Measurements from ENCODE around the gene NIT1.

Gene NIT1, protein sequence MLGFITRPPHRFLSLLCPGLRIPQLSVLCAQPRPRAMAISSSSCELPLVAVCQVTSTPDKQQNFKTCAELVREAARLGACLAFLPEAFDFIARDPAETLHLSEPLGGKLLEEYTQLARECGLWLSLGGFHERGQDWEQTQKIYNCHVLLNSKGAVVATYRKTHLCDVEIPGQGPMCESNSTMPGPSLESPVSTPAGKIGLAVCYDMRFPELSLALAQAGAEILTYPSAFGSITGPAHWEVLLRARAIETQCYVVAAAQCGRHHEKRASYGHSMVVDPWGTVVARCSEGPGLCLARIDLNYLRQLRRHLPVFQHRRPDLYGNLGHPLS

DNA sequence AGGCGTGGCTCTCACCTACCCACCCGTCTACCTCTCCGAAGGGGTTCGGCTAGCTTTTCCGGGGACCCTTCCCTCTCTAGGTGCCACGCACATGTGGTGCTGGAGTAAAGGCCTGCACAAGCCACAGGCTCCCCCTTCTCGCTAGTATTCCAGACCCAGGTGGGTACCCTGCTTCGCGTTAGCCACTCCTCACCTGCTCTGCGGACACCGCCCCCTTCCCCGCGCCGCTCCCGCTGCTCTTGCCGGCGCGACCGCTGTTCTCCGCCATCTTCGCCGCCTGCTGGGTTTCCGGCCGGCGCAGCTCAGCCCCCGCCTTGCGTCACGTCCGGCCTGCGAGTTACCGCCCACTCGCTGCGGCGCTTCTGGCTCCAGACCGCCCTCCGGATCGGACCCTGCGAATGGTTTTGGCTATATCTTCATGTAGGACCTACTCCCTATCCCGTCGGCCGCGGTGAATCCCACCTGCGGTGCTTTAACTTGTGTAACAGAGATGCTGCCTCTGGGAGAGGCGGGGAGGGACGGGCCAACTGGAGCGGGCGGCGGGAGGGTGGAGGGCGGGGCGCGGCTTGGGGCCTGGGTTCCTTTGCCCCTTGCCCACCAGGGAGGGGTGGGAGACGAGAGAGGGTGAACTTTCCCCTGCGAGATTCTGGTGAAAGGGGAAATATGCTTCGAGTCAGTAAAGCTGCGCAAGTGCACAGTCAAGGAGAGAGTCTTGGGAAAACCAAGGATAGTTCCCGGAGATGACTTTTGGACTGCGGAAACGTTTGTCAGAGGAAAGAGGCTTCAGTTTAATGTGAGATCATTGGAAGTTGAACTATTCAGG lies at the start of gene NIT1, which contains the start of gene PFDN2:
TSS of gene NIT1 (plus strand) at position 347 of the 823 bp plus-strand sequence. CDS start at position 419, 72 bp downstream.
TSS of gene PFDN2 (minus strand) at position 279 of the 823 bp plus-strand sequence. CDS start at position 268, 11 bp downstream.
- DNase-seq (ENCODE audit: extremely low read depth in 1 of 2, low read depth in 1 of 2), result peak; percentile 33 to 79

DNA sequence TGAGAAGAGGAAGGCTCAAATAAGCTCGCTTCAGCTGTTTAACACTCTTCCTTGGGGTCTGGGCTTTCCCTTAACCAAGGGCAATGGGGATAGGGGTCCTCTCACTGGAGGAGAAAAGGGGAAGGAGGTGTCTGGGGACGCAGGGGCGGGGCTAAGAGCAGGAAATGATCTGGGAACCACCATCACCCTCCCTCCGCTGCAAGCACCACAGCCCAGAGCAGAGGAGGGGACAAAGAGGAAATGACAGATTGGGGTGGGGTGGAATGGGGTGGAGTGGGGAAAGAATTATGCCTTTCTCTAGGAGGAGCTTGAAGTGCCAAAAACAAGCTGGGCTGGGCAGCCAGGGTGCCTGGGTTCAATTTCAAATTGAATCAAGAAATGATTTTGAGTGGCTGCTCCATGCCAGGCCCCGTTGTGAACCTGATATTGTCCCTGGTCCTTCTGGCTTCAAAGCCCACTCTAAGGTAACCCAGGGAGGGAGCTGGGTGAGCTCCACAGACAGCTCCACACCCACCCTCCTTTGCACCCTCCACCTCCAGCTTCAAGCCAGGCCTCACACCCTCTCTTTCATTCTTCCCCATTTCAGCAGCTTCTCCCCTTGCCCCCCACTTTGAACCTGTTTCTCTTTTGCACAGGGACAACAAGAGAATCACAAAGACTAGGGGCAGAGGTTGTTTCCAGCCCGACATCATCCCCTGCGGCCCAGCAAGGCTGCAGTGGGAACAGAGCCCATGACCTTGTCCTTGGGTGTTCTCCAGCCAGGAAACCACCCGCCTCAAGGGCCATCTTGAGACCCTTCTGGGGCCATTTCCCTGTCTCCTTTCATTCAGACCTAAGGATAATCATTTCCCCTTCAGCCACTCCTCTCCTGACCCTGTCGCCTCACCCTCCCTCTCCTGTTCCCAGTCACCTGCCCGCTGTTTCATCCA lies 49.3 kb upstream of the NIT1 start:
- peak; percentile 66 to 70 for DNase-seq (ENCODE audit: extremely low read depth in 1 of 2, low read depth in 1 of 2)

DNA sequence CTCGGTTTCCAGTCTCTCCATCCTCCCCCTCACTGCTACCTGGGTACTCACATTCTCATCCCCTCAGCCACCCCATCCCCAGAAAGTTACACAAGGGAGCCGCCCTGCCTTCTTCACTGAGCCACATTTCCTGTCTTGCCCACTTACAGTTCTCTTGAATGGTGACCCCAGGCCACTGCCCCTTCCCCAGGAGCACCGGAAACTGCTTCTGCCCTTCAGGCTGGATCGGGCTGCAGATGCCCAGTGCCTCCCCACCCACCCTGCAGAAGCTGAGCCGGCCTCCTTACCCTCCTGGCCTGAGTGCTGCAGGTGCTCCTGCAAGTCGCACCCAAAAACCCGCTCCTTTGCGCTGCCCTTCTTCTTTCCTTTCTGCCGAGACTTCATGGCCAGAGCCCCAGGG lies 48.7 kb upstream of the NIT1 start:
- no peak for DNase-seq (ENCODE audit: extremely low read depth in 1 of 2, low read depth in 1 of 2)

DNA sequence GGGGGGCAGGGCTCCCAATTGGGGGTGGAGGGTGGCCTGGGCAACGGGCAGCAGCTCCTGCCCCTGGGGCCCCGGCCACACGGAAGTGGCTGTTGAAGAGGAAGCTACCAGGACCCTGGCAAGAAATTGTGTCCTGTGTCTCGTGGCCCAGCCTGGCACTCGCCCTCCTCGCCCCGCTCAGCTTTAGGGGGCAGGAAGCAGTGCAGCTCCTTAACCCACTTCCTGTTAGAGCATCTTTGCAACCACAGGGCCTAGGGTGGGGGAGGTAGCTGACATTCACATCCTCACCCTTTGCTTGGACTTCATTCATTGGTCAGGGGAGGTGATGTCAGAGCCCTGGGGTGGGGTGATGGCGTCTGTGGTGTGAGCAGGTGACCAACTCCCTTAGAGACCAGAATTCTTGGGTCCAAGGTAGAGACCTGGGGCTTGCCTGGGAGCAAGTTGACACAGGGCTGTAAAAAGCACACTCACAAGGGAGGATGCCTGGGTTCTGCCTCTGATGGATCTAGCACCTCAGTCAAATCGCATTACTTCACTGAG lies 48.1 kb upstream of the NIT1 start, which contains the start of gene ARHGAP30:
TSS of gene ARHGAP30 (minus strand) at position 161 of the 540 bp plus-strand sequence. CDS start 267 bp downstream, outside the sequence.
- peak; percentile 60 to 68 for DNase-seq (ENCODE audit: extremely low read depth in 1 of 2, low read depth in 1 of 2)

DNA sequence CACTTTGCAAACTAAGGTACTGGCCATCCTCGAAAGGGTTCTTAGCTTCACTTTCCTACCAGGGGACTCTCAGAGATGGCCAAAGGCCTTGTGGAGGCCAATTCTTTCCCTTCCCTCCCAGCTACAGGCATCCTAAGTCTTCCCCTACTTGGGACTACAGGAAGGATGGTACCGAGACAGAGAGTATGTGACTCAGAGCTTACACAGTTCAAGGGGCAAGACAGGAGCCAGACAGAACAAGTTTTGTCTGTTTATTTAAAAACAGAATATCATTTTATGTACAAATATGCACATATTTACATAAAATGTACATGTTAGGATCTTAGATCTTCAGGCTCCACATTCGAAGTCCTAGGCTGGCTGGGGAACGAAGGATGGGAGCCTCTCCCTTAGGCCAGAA lies 47.1 kb upstream of the NIT1 start:
- DNase-seq (ENCODE audit: extremely low read depth in 1 of 2, low read depth in 1 of 2), result no peak

DNA sequence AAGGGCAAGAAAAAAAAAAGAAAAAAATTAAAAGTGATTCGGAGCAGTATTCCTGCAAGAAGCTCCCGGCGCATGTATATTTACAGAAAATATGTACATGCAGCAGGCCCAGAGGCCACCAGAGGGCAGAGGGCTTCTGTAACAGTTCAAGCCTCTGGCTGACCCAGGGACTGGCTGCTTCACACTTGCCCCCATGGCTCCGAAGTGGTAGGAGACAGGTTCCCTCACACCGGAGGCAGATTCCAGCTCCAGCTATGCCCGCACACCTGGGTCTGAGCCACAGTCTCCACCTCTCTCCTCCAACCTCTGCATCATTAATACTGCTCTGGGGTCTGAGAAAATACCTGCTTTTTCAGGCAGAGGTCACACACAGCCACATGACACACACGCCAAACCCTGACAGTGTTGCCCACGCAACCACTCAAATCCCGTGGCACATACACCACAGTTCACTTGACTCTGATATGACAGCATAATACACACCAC lies 46.0 kb upstream of the NIT1 start:
- DNase-seq (ENCODE audit: extremely low read depth in 1 of 2, low read depth in 1 of 2), result peak in 1 of 2 donors; percentile 29

DNA sequence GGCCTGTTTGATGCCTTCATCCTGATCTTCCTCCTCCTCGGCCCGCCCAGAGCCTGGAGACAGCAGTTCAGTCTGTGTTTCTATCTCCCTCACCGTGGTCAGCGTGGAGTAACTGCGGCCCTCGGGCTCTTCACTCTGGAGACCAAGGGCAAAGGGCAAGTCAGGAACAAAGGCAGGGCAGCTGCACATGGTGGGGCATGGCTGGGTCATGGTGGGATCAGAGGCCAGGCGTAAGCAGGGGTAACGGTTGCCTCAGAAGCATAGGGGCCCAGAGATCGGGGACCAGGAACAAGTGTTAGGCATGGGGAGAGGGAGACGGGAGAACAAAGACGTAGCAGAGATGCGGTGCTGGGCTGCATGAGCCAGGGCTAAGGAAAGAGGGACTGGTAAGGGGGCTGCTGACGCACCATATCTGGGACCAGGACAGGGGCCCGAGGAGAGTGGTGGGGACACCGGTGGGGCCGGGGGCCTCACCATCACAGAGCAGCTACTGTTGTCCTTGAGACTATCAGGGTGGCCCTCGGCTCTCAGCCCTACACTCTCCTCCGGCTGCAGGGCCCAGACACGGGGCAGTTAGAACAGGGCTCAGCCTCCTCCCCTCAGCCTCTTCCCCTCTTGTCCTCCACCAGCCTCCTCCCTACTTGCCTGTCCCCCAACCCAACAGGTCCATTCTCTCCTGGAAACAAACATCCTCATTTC lies 45.0 kb upstream of the NIT1 start:
- DNase-seq (ENCODE audit: extremely low read depth in 1 of 2, low read depth in 1 of 2), result no peak

DNA sequence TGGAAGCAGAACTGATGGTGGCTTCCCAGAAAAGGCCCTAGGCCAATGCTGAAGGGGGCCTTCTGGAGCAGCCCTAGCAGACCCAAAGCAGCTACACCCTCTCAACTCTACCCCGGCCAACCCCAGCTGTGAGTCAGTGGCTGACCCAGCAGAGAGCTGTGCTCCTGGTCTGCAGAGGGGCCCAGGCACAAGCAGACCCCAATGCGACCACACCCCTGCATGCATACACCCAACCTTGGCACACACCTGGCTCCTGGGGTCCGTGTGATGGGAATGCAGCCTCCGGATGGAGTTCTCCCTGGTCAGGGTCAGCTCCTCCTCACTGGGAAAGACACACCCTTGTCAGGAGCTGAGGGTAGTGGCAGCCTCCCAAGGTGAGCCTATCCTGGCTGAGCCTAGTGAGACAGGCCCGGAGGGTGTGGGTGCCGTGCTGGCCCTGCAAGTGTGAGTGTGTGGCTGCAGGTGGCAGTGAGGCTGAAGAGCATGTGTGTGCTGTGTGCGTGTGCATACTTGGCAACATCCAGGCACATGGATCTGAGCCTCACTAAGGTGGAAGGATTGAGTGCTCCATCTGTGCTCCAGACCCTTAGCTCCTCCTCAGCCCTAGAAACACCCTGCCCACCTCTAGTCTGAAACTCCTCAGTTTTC lies 44.3 kb upstream of the NIT1 start:
- DNase-seq (ENCODE audit: extremely low read depth in 1 of 2, low read depth in 1 of 2), result no peak

DNA sequence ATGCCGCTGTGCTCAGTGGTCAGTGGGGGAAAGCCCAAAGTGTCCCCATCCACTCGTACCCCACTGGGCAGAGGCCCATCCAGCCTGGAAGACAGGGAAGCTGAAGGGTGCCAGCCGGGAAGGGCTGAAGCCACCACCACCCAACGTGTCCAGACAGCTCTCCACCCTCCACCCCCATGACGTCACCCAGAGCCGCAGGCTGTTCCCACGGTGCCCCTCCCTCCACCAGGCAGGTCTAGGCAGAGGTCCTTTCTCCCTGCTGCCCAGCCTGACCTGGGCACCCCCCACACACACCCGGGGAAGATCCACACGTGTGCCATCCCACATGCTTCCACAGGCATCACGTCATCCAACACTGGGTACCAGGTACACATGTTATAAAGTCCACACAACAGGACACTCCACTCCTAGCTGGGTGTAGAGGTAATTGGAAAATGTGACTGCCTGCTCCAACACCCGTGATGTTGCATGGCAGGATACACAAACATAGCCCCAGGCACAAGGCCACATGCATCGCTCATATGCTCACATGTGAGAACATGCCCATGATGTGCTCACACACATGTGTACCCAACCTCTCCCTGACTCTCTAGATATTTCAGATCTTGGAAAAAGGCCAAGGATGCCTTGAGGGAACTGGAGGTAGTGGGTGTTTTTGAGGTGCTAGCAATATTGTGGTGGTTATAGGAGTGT lies 43.1 kb upstream of the NIT1 start:
- DNase-seq (ENCODE audit: extremely low read depth in 1 of 2, low read depth in 1 of 2), result no peak

DNA sequence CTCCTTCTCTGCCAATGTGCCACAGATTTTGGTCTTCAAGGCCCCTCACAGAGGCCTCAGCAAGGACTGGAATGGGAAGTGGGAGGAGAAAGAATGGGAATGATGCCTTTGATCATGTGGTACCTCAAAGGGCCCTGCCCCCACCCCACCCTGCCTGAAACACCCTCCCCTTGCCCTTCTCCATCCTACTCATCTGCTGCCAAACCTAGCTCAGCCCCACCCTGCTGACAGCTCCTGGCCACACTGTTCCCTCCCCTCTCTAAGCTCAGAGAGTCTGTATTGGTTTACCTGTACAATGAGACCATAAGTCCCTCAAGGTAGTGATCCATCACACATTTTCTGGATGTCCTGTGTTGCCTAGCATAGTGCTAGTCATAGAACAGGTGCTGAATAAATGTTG lies 41.5 kb upstream of the NIT1 start:
- no peak for DNase-seq (ENCODE audit: extremely low read depth in 1 of 2, low read depth in 1 of 2)

DNA sequence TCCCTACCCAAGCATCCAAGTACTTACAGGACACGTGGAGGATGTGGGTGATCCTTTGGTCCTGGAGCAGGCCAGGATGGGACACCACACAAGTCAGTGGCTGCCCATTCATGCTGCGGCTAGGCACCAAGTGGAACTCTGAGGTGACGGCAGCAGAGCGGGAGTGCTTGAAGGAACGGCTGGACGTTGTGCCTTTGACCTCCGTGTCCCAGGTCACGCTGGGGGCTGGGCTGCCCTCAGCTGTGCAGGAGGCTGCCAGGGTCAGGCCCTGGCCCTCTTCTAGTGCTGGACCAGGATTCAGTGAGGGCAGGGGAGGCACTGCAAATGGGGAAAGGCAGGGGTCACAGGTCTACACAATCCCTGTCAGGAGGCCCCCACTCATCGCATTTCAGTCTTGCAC lies 40.5 kb upstream of the NIT1 start:
- DNase-seq (ENCODE audit: extremely low read depth in 1 of 2, low read depth in 1 of 2), result no peak

DNA sequence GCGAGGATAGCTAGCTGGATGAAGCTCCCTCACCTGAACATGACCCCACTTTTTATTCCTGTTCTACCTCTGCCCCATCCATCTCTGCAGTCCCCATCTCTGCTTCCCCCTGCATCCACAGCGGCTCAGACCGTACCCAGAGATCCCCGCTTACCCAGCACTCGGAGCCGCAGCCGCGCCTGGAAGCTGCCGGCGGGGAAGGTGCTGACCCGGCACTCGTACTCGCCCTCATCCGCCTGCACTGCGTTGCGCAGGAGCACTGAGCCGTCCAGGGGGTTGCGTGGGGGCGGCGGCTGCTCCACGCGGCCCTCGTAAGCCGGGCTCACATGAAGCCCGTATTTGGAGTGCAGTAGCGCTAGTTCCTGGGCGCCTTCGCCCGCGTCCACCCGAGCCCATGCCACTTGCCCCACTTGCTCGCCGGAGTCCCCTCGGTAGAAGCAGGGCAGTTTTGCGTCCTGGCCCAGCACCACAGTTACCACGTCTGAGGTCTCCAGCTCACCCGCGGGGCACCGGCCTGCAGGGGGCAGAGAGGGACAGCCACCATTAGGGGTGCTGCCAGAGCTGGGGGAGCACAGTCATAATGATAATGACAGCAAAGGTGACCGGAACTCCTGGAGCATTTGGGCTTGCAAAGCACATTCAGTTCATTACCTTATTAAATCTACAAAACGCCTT lies 38.3 kb upstream of the NIT1 start:
- DNase-seq (ENCODE audit: extremely low read depth in 1 of 2, low read depth in 1 of 2), result no peak

DNA sequence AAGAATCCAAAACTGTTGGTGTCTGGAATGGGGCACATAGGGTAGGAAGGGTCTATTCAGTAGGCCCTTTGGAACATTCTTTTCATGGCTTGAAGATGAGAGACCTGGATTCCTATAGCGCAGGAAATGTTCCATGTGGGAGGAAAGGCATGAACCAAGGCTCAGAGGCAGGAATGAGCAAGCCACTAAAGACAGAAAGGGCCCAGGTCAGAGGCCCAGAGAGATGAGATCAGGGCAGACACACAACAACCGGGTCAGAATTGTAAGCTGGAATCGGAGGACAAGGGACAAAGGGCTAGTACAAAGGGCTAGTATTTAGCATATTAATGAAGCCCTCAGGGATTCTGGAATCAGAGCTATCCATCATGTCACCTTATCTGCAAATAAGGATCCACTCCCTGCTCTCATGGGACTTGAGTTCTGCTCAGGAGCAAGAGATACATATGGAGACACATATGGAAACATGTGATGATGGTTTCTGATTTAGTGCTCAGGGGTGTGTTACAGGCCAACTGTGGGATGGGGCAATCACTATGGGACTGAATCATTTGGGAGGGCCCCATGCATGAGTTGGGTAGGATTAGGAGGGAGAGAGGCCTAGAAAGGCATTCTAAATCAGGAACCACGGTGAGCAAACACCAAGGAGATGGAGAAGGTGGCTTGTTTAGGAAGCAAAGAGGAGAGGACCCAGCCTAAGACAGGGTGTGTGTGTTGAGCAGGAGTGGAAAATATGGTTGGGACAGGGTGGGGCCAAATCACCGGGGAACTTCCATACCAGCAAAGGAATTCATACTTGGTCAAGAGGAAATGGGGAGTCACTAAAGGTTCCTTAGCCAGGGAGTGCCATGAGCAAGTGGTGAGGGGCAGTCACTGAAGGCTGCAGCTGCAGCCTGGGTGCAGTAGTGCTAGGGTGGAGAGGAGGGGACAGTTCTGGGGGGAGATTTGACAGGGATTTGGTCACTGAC lies 37.2 kb upstream of the NIT1 start:
- DNase-seq (ENCODE audit: extremely low read depth in 1 of 2, low read depth in 1 of 2), result no peak

DNA sequence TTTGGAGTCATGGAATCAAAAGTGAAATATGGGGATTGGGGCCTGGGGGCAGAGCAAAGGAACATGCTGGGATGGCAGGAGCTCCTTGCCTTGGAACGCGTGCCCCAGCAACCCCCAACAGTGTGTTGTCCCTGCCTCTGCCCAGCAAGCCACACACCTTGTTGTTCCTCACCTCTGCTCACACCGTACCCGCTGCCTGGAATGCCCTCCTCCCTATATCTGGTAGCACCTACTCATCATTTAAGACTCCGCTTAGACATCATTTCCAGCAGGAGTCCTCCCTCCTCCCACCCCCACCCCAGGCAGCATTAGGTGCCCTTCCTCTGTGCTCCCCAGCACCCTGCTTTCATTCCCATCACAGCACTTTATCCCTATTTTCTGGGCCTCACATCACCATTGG lies 36.4 kb upstream of the NIT1 start:
- no peak for DNase-seq (ENCODE audit: extremely low read depth in 1 of 2, low read depth in 1 of 2)

DNA sequence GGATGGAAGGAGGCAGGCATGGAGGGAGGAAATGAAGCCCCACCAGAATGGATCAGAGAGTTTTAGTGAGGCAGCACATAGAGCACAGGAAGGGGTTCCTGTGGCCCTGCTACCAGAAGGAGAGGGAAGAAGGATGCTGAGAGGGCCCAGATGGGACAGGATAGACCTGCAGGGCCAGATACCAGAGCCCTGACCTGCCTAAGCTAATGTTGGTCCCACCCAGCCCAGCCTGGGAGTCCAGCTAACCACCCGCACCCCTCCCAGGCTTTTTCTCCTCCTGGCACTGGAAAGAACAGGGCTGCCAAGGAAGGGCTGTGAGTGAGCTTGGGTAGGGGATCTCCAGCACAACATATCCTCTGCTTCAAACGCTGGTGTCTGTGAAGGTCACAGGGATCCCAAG lies 35.4 kb upstream of the NIT1 start:
- DNase-seq (ENCODE audit: extremely low read depth in 1 of 2, low read depth in 1 of 2), result no peak

DNA sequence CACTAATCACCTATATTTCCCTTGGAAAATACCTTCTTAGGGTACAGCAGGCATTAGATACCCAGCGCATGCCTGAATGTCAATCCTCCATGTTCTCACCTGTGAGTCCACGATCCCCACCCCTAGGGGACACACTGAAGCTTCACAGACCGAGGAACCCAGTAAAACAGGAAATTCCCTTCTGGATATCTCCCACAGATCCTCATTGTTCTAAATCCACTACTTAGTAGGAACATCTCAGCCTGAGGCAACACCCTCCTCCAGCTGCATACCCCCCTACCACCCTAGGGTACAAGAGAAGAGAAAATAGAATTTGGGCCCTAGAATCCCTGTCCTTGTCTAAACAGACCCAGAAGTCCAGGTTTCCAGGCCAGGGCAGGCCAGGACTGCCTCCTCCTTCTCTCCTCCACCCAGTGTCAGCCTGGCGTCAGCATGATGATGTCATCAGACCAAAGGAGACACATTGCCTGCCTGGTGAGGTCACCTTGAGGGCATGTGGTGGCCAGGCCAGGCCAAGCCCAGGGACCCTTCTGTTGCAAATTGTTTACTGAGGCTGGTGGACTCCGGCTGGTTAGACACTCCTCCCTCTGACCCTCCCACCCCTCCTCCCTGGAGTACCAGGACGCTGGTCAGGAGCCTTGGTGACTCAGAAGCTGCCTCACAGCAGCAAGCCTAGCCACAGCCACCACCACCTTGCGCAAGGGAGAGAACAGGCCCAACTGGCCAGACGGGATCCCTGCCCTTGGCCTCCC lies 34.7 kb upstream of the NIT1 start:
- no peak for DNase-seq (ENCODE audit: extremely low read depth in 1 of 2, low read depth in 1 of 2)

Data from activated CD8-positive, alpha-beta memory T cell treated with anti-CD3 and anti-CD28 coated beads for 1 hour (primary cell).